Lower lobe of right lung (tissue), 2 donors: ENCODE data around the gene ESYT2. TPM values are rescaled to one million over a fixed set of nuclear protein-coding genes. Genes with fewer than 3 reads are reported as not detected.

ENCODE experiments used
- ATAC-seq, 2 donors: fragments of 200-7000 bp; cut with Tn5 transposase; one replicate each; pipeline ENCODE4 v1.9.1; 2020 to 2022; ENCODE audit warnings: mild to moderate bottlenecking in 2 of 2, moderate library complexity in 2 of 2
- DNase-seq: peaks from one replicate; pipeline ENCODE4 v3.0.0-alpha.2; 2020
- H3K27ac ChIP-seq: fragments of 200-600 bp; one replicate; pipeline ENCODE4 v1.8.0; 2022
- H3K27me3 ChIP-seq: fragments of 200-600 bp; one replicate; pipeline ENCODE4 v1.8.0; 2022; ENCODE audit warnings: low read depth
- H3K36me3 ChIP-seq: fragments of 200-600 bp; one replicate; pipeline ENCODE4 v1.8.0; 2022; ENCODE audit warnings: mild to moderate bottlenecking
- H3K4me1 ChIP-seq: fragments of 200-600 bp; one replicate; pipeline ENCODE4 v1.8.0; 2022
- H3K4me3 ChIP-seq: fragments of 200-600 bp; one replicate; pipeline ENCODE4 v1.8.0; 2022; ENCODE audit warnings: mild to moderate bottlenecking
- H3K9me3 ChIP-seq: fragments of 200-600 bp; one replicate; pipeline ENCODE4 v1.8.0; 2022
- intact Hi-C: fragments of 100-400 bp; cut with DNase I; formaldehyde crosslinking; loops from one replicate; pipeline ENCODE4 v1.11.0; 2022
- total RNA-seq: library from RNA; stranded (reverse); fragmentation: NEBNext Ultra II Directional; extraction: Animal tissue kit (Norgen Biotek cat#: 25700); gene quantifications from one replicate; pipeline ENCODE4 v1.2.1, GENCODE V29; 2021
- TF ChIP-seq, protein P1 (sequence below): fragments of 200-600 bp; IDR thresholded peaks from one replicate; pipeline ENCODE4 v1.8.0; 2022; ENCODE audit warnings: antibody characterized with exemption, mild to moderate bottlenecking
- donor health status: DM: no; HTN: yes; CAD: no; lungs with severe emphysema.

ESYT2 gene
- total RNA-seq, 1 donor from 2014 or later = 55.5 TPM

DNA sequence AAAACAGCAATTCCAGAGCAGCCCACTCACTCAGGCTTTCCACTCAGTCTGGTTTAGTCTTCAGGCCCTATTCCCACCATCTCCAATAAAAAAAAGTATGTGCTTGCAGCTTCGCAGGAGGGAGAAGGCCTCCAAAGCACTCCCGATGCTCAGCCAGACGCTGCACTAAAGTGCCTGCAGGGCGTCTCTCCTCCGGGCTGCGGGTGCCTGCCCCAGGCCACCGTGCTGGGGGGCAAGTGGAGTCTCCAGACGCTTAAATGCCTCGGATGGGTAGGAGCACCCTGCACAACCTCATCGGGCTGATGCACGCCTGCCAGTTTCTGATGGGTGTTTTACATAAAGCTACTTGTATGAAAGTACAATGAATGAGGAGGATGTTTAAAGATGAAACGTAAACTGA lies 93.4 kb downstream of the ESYT2 start:
- intact Hi-C loops = no loop called here
- ATAC-seq = no peak
- no peak overlapping the region for H3K27ac ChIP-seq
- TF ChIP-seq, protein P1, sequence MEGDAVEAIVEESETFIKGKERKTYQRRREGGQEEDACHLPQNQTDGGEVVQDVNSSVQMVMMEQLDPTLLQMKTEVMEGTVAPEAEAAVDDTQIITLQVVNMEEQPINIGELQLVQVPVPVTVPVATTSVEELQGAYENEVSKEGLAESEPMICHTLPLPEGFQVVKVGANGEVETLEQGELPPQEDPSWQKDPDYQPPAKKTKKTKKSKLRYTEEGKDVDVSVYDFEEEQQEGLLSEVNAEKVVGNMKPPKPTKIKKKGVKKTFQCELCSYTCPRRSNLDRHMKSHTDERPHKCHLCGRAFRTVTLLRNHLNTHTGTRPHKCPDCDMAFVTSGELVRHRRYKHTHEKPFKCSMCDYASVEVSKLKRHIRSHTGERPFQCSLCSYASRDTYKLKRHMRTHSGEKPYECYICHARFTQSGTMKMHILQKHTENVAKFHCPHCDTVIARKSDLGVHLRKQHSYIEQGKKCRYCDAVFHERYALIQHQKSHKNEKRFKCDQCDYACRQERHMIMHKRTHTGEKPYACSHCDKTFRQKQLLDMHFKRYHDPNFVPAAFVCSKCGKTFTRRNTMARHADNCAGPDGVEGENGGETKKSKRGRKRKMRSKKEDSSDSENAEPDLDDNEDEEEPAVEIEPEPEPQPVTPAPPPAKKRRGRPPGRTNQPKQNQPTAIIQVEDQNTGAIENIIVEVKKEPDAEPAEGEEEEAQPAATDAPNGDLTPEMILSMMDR = no peak
- H3K36me3 ChIP-seq = peaks cover 71% of the 10 kb centered on the region
- H3K27me3 ChIP-seq = no peaks in the 10 kb centered on the region
- no peak for DNase-seq
- no peaks in the 10 kb centered on the region for H3K9me3 ChIP-seq
- peaks cover 12% of the 10 kb centered on the region for H3K4me1 ChIP-seq
- H3K4me3 ChIP-seq = no peak overlapping the region

GRCh38 chr7:158734861-158735260 lies 94.4 kb downstream of the ESYT2 start:
- H3K27ac ChIP-seq = no peak overlapping the region
- no peaks in the 10 kb centered on the region for H3K27me3 ChIP-seq
- H3K9me3 ChIP-seq = no peaks in the 10 kb centered on the region
- H3K4me3 ChIP-seq = no peak overlapping the region
- ATAC-seq (no peak), DNase-seq (no peak)
- intact Hi-C loops = no loop called here
- H3K36me3 ChIP-seq = peaks cover 61% of the 10 kb centered on the region
- peaks cover 4% of the 10 kb centered on the region for H3K4me1 ChIP-seq
- TF ChIP-seq, protein P1 = no peak

- H3K4me1 ChIP-seq = no peaks in the 10 kb centered on the region
- peaks cover 55% of the 10 kb centered on the region for H3K36me3 ChIP-seq
- no peaks in the 10 kb centered on the region for H3K27me3 ChIP-seq
- H3K4me3 ChIP-seq = no peak overlapping the region
- no peak for DNase-seq
- no peak for ATAC-seq
- intact Hi-C loops = no loop called here
- TF ChIP-seq, protein P1 = no peak
- H3K9me3 ChIP-seq = no peaks in the 10 kb centered on the region
- H3K27ac ChIP-seq = no peak overlapping the region
Measured at GRCh38 chr7:158733775-158734494, 95.4 kb downstream of the ESYT2 start.

GRCh38 chr7:158733220-158733519 lies 96.1 kb downstream of the ESYT2 start:
- H3K4me1 ChIP-seq = no peaks in the 10 kb centered on the region
- DNase-seq = no peak
- no peak for ATAC-seq
- H3K27me3 ChIP-seq = no peaks in the 10 kb centered on the region
- H3K9me3 ChIP-seq = no peaks in the 10 kb centered on the region
- H3K36me3 ChIP-seq = peaks cover 47% of the 10 kb centered on the region
- intact Hi-C loops = no loop called here
- TF ChIP-seq, protein P1 = no peak
- H3K4me3 ChIP-seq = no peak overlapping the region
- H3K27ac ChIP-seq = no peak overlapping the region

DNA sequence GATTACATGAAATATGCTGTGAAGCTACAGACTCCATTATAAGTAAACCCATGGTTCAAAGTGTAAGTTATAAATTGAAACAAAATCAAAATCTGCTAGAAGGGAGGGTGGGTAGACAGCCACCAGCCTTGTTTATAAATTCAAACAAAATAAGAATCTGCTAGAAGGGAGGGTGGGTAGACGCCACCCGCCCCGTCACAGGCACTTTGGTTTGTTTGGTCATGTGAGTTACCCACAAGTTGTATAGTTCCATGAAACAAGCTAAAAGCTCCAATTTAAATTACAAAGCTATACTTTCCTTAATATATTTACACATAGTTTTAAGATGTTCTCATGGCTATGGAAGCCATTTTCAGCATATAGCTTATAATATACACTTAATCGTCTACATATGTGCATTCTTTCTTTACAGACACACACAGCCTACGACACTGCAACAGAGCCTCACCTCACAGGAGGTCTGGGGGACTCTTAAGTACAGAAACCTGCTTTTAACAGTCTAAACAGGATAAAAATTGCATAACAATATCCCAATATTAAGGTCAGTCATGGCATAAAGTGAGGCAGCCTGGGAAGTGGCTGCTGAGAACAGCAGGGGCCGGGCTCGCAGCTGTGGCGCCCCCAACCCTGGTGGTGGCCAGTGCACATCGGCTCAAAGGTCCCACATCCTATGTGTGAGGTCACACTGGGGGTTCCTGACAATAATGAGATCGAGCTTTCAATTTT lies 96.7 kb downstream of the ESYT2 start:
- H3K4me1 ChIP-seq = no peaks in the 10 kb centered on the region
- H3K27ac ChIP-seq = no peak overlapping the region
- no peaks in the 10 kb centered on the region for H3K27me3 ChIP-seq
- TF ChIP-seq, protein P1 = no peak
- DNase-seq (no peak), ATAC-seq (no peak)
- H3K4me3 ChIP-seq = no peak overlapping the region
- peaks cover 44% of the 10 kb centered on the region for H3K36me3 ChIP-seq
- H3K9me3 ChIP-seq = no peaks in the 10 kb centered on the region
- intact Hi-C loops = no loop called here
